Hepatocyte (in vitro differentiated cells): Measurements from ENCODE around the gene DOLPP1. TPM values are rescaled to one million over a fixed set of nuclear protein-coding genes. Genes with fewer than 3 reads are reported as not detected.

Experiments used
- DNase-seq: peaks from one replicate; pipeline ENCODE4 v3.0.0-alpha.2; 2016; ENCODE audit warnings: low spot score
- H2AFZ ChIP-seq: fragments of 200-600 bp; sonication (generic); 2 replicates; pipeline ENCODE4 v1.6.0; 2016; ENCODE audit warnings: antibody characterized with exemption, mild to moderate bottlenecking
- H3K27ac ChIP-seq: fragments of 200-600 bp; sonication (generic); 2 replicates; pipeline ENCODE4 v1.5.1; 2016; ENCODE audit warnings: mild to moderate bottlenecking
- H3K27me3 ChIP-seq: fragments of 200-600 bp; sonication (generic); 2 replicates; pipeline ENCODE4 v1.6.1; 2016
- H3K36me3 ChIP-seq: fragments of 200-600 bp; sonication (generic); replicated peaks from 2 replicates; pipeline ENCODE4 v1.5.1; 2016; ENCODE audit warnings: low read depth; ENCODE audit not compliant: insufficient read depth
- H3K4me1 ChIP-seq: fragments of 200-600 bp; sonication (generic); 2 replicates; pipeline ENCODE4 v1.5.1; 2016; ENCODE audit warnings: mild to moderate bottlenecking, moderate library complexity; ENCODE audit not compliant: insufficient read depth
- H3K4me2 ChIP-seq: fragments of 200-600 bp; sonication (generic); 2 replicates; pipeline ENCODE4 v1.6.0; 2016
- H3K4me3 ChIP-seq: fragments of 200-600 bp; sonication (generic); 2 replicates; pipeline ENCODE4 v1.5.1; 2016; ENCODE audit warnings: mild to moderate bottlenecking
- H3K79me2 ChIP-seq: fragments of 200-600 bp; sonication (generic); 2 replicates; pipeline ENCODE4 v1.6.0; 2017; ENCODE audit warnings: mild to moderate bottlenecking
- H3K9me2 ChIP-seq: fragments of 200-600 bp; sonication (generic); replicated peaks from 2 replicates; pipeline ENCODE4 v1.6.0; 2017; ENCODE audit warnings: mild to moderate bottlenecking; ENCODE audit not compliant: insufficient read depth
- H3K9me3 ChIP-seq: fragments of 200-600 bp; sonication (generic); 2 replicates; pipeline ENCODE4 v1.5.1; 2016; ENCODE audit warnings: low read depth, mild to moderate bottlenecking
- H4K20me1 ChIP-seq: fragments of 200-600 bp; sonication (generic); 2 replicates; pipeline ENCODE4 v1.6.0; 2016; ENCODE audit warnings: mild to moderate bottlenecking; ENCODE audit not compliant: insufficient read depth, poor library complexity, severe bottlenecking
- EZH2 ChIP-seq: fragments of 200-600 bp; sonication (generic); IDR thresholded peaks from 2 replicates; pipeline ENCODE4 v1.6.1; 2016; ENCODE audit warnings: antibody characterized with exemption, mild to moderate bottlenecking, borderline replicate concordance
- EZH2phosphoT487 ChIP-seq: fragments of 200-600 bp; sonication (generic); IDR thresholded peaks from one replicate; pipeline ENCODE4 v1.6.1; 2018; ENCODE audit warnings: antibody characterized with exemption, mild to moderate bottlenecking, low read depth, moderate library complexity; ENCODE audit not compliant: unreplicated experiment, severe bottlenecking
- WGBS: methylation state at CpG from one replicate; pipeline ENCODE4 v1.1.6; 2016; ENCODE audit warnings: low lambda C conversion rate; ENCODE audit errors: missing lambda C conversion rate; 5-methylcytosine and 5-hydroxymethylcytosine counted together
- polyA plus RNA-seq: library from polyadenylated mRNA; unstranded; fragments of >200 nt; fragmentation: Nextera tagmentation; extraction: Ambion mirVana; gene quantifications from 2 replicates; pipeline ENCODE4 v1.2.1, GENCODE V29; 2016
- total RNA-seq: library from RNA; depleted of rRNA; stranded (reverse); fragments of >200 nt; gene quantifications from 2 replicates; pipeline ENCODE4 v1.2.3, GENCODE V29; 2014
- TF ChIP-seq, protein P1 (sequence below): fragments of 200-600 bp; sonication (generic); IDR thresholded peaks from 2 replicates; pipeline ENCODE4 v1.5.1; 2016; ENCODE audit warnings: antibody characterized with exemption, mild to moderate bottlenecking; ENCODE audit not compliant: poor library complexity

DOLPP1 gene
- total and polyA plus RNA-seq, 2 experiments from 2014 or later: 16.2 to 20.6 TPM

DNA sequence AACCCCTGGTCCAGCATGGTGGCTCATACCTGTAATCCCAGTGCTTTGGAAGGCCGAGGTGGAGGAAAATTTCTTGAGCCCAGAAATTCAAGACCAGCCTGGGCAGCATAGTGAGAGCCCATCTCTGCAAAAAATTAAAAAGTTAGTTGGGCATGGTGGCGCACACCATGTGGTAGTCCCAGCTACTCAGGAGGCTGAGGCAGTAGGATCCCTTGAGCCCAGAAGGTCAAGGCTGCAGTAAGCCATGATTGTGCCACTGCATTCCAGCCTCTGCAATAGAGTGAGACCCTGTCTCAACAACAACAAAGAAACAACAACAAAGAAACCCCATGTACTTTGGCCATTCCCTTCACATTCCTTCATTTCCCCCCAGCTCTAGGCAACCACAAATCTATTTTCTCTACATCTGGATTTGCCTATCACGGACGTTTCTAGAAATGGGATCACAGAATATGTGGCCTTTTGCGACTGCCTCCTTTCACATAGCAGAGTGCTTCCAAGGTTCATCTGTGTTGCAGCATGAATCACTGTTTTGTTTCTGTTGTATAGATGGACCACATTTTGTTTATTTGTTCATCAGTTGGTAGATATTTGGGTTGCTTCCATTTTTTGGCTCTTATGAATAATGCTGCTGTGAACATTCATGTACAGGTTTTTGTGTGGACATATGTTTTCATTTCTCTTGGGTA lies 26.6 kb upstream of the DOLPP1 start:
- Histone ChIP-seq H3K9me2 (no peaks in the 10 kb centered on the region), H3K4me1 (no peaks in the 10 kb centered on the region), H3K27me3 (no peaks in the 10 kb centered on the region), H2AFZ (no peak overlapping the region), H3K79me2 (no peaks in the 10 kb centered on the region), H4K20me1 (no peaks in the 10 kb centered on the region), H3K36me3 (no peaks in the 10 kb centered on the region), H3K4me3 (no peak overlapping the region), H3K27ac (no peak overlapping the region), H3K4me2 (no peak overlapping the region), H3K9me3 (no peaks in the 10 kb centered on the region)
- no peak for TF ChIP-seq EZH2
- no peak for TF ChIP-seq EZH2phosphoT487
- TF ChIP-seq, protein P1, sequence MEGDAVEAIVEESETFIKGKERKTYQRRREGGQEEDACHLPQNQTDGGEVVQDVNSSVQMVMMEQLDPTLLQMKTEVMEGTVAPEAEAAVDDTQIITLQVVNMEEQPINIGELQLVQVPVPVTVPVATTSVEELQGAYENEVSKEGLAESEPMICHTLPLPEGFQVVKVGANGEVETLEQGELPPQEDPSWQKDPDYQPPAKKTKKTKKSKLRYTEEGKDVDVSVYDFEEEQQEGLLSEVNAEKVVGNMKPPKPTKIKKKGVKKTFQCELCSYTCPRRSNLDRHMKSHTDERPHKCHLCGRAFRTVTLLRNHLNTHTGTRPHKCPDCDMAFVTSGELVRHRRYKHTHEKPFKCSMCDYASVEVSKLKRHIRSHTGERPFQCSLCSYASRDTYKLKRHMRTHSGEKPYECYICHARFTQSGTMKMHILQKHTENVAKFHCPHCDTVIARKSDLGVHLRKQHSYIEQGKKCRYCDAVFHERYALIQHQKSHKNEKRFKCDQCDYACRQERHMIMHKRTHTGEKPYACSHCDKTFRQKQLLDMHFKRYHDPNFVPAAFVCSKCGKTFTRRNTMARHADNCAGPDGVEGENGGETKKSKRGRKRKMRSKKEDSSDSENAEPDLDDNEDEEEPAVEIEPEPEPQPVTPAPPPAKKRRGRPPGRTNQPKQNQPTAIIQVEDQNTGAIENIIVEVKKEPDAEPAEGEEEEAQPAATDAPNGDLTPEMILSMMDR: no peak
- WGBS: 86% methylated on average over 5 of the region's 5 CpGs
- no peak for DNase-seq

DNA sequence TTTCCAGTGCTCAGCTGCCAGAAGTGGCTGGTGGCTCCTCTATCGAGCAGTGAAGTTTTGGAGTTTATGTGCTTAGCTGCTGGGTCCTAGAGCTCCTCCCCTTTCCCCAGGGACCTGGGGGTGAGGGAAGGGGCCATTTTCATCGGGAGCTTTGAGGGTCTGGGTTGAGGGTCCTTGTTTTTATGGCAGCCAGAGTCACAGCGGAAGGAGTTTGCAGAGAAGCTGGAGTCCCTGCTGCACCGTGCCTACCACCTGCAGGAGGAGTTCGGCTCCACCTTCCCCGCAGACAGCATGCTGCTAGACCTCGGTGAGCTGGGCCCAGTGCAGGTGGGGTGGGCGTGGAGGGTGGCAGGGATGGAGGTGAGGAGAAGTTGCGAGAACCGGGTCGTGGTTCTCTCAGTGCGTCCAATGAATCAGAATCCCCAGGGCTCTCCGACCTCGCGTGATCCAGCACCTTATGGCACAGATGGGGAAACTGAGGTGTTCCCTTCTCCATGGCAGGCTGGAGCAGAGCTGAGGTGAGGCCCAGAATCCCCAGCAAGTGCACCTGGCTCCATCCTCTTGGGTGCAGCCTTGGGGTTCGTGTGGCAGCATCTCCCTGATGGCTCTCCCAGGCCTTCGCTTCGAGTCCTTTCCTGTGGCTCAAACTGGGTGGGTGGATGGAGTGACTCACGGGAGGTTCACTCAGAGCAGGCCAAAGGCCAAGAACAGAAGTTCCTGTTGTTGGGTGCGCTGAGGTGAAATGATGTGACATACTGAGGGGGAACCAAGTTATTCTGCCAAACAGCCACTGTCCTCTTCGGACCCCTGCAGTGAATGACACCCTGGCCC lies 21.7 kb upstream of the DOLPP1 start:
- DNase-seq: no peak
- Histone ChIP-seq H3K9me3 (no peaks in the 10 kb centered on the region), H2AFZ (no peak overlapping the region), H3K36me3 (no peaks in the 10 kb centered on the region), H3K27ac (no peak overlapping the region), H3K9me2 (no peaks in the 10 kb centered on the region), H3K4me3 (no peak overlapping the region), H3K4me2 (no peak overlapping the region), H3K4me1 (no peaks in the 10 kb centered on the region), H4K20me1 (no peaks in the 10 kb centered on the region), H3K79me2 (no peaks in the 10 kb centered on the region), H3K27me3 (no peaks in the 10 kb centered on the region)
- 93% methylated on average over 21 of the region's 21 CpGs for whole genome bisulfite sequencing
- TF ChIP-seq EZH2phosphoT487: no peak
- TF ChIP-seq, protein P1: no peak

DNA sequence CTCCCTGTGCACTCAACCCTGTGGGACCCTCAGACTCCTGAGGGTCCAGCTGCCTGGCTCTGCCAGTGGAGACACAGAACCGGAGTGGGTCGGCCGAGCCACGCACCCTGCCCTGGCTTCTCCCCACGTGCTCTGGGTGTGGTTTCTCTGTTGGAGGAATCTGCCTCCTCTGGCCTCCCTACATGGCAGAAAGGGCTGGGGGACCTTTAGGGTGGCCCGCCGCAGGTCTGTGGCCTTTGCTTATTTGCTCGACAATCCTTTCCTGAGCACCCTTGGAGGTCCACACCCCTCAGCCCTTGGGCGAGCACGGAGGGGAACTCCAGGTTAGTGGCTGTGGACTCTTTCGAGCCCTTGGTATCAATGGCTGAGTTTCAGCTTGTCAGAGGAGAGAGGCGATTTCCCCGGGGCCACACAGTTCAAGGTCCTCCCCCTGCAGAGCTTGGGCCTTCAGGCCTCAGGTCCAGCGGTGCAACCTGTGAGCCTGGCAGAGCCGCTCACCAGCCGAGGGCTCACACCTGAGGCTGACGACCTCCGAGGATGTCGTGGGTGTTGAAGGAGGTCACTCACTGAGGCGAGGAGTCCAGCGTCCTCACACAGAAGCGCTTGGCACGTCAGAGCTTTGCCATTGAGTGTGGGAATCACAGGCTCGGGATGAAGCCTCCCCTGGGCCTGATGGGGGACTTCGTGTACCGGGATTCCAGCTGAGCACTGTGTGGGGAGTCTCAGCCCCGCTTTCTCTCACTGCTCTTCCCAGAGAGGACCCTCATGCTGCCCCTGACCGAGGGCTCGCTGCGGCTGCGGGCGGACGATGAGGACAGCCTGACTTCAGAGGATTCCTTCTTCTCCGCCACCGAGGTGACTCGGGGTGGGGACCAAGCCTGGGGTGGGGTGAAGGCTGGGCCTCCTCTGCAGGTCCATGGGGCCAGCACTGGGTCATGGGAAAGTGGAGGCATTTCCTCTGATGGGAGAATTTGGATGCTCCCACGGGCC lies 20.8 kb upstream of the DOLPP1 start:
- 96% methylated on average over 36 of the region's 37 CpGs for WGBS
- no peaks in the 10 kb centered on the region for H3K4me1 ChIP-seq
- H3K27ac ChIP-seq: no peak overlapping the region
- no peak overlapping the region for H2AFZ ChIP-seq
- DNase-seq: no peak
- no peak overlapping the region for H3K4me3 ChIP-seq
- no peaks in the 10 kb centered on the region for H3K36me3 ChIP-seq
- H3K79me2 ChIP-seq: no peaks in the 10 kb centered on the region
- H3K4me2 ChIP-seq: no peak overlapping the region
- TF ChIP-seq EZH2phosphoT487 (no peak), EZH2 (no peak)
- TF ChIP-seq, protein P1: no peak
- no peaks in the 10 kb centered on the region for H3K9me3 ChIP-seq
- H3K9me2 ChIP-seq: no peaks in the 10 kb centered on the region
- H4K20me1 ChIP-seq: no peaks in the 10 kb centered on the region
- no peaks in the 10 kb centered on the region for H3K27me3 ChIP-seq
